Uterus (tissue), 2 donors: Measurements from ENCODE around the gene ELF2.

ENCODE experiments used
- POLR2A ChIP-seq, 2 donors: fragments of 450-650 bp; IDR thresholded peaks; one replicate each; pipeline ENCODE4 v1.6.1; 2016; ENCODE audit warnings: antibody characterized with exemption in 2 of 2, mild to moderate bottlenecking in 1 of 2, moderate library complexity in 1 of 2
- TF ChIP-seq, protein P1 (sequence below), 4 experiments: fragments of 200-600 bp in 2 of 4; fragments of 450-650 bp in 2 of 4; sonication (generic) in 2 of 4; IDR thresholded peaks; one replicate each; pipeline ENCODE4 v1.5.1; 2016 to 2019; ENCODE audit warnings: antibody characterized with exemption in 4 of 4, mild to moderate bottlenecking in 2 of 4, moderate library complexity in 1 of 4

DNA sequence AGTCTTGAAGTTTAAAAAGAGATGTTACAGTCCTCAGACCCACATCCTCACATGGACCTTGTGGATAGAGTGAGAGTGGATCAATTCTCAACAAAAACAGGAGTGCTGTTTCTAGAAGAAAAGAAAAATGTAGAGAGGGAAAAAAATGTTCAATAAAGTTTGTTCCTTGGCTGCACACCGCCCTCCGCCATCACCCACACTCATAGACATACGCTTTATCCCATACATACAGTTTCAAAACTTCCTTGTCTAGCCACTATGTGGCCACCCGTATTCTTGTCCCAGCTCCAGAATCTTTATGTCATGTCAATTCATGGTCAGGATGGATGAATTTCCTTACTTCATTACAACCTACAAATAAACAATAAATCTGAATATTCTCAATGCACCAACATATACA, 23.5 kb upstream of the ELF2 start:
- TF ChIP-seq, protein P1, sequence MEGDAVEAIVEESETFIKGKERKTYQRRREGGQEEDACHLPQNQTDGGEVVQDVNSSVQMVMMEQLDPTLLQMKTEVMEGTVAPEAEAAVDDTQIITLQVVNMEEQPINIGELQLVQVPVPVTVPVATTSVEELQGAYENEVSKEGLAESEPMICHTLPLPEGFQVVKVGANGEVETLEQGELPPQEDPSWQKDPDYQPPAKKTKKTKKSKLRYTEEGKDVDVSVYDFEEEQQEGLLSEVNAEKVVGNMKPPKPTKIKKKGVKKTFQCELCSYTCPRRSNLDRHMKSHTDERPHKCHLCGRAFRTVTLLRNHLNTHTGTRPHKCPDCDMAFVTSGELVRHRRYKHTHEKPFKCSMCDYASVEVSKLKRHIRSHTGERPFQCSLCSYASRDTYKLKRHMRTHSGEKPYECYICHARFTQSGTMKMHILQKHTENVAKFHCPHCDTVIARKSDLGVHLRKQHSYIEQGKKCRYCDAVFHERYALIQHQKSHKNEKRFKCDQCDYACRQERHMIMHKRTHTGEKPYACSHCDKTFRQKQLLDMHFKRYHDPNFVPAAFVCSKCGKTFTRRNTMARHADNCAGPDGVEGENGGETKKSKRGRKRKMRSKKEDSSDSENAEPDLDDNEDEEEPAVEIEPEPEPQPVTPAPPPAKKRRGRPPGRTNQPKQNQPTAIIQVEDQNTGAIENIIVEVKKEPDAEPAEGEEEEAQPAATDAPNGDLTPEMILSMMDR (IDR thresholded peaks at IDR 0.05), result no peak
- no peak for TF ChIP-seq POLR2A (IDR thresholded peaks at IDR 0.05)
